IMR-90 (cell line): ENCODE results near the gene STAC2.

ENCODE experiments used
- BHLHE40 ChIP-seq: fragments of 150-350 bp; IDR thresholded peaks from 2 replicates; pipeline ENCODE4 v1.6.1; 2016; ENCODE audit warnings: mild to moderate bottlenecking, low read depth, low read length
- CEBPB ChIP-seq: IDR thresholded peaks from 2 replicates; pipeline ENCODE4 v1.6.1; 2012; ENCODE audit warnings: low read depth, low read length, improper control_type of control experiment
- CHD1 ChIP-seq: IDR thresholded peaks from 2 replicates; pipeline ENCODE4 v1.6.1; 2012; ENCODE audit warnings: low read depth, low read length, improper control_type of control experiment
- FOS ChIP-seq: fragments of 150-350 bp; IDR thresholded peaks from 2 replicates; pipeline ENCODE4 v1.6.1; 2016; ENCODE audit warnings: low read depth, low read length
- MAFK ChIP-seq: IDR thresholded peaks from 2 replicates; pipeline ENCODE4 v1.6.1; 2012; ENCODE audit warnings: low read depth, low read length, improper control_type of control experiment
- MAZ ChIP-seq: IDR thresholded peaks from 2 replicates; pipeline ENCODE4 v1.6.1; 2012; ENCODE audit warnings: low read depth, mild to moderate bottlenecking, low read length, improper control_type of control experiment, moderate library complexity, borderline replicate concordance
- MXI1 ChIP-seq: IDR thresholded peaks from 2 replicates; pipeline ENCODE4 v1.6.1; 2012; ENCODE audit warnings: low read depth, mild to moderate bottlenecking, low read length, moderate library complexity, borderline replicate concordance
- POLR2A ChIP-seq: IDR thresholded peaks from 2 replicates; pipeline ENCODE4 v1.6.1; 2012; ENCODE audit warnings: mild to moderate bottlenecking, low read depth, low read length
- RAD21 ChIP-seq: IDR thresholded peaks from 2 replicates; pipeline ENCODE4 v1.6.1; 2012; ENCODE audit warnings: low read length, improper control_type of control experiment
- RCOR1 ChIP-seq: IDR thresholded peaks from 2 replicates; pipeline ENCODE4 v1.6.1; 2012; ENCODE audit warnings: mild to moderate bottlenecking, low read length, improper control_type of control experiment; ENCODE audit not compliant: insufficient replicate concordance
- RFX5 ChIP-seq: IDR thresholded peaks from 2 replicates; pipeline ENCODE4 v1.8.0; 2012; ENCODE audit warnings: low read depth, mild to moderate bottlenecking, low read length, moderate library complexity
- SMC3 ChIP-seq: fragments of 150-350 bp; IDR thresholded peaks from 2 replicates; pipeline ENCODE4 v1.6.1; 2016; ENCODE audit warnings: low read depth, mild to moderate bottlenecking, antibody characterized with exemption, low read length, moderate library complexity
- USF2 ChIP-seq: fragments of 150-350 bp; IDR thresholded peaks from 2 replicates; pipeline ENCODE4 v1.6.1; 2017; ENCODE audit warnings: mild to moderate bottlenecking, antibody characterized with exemption, low read length, low read depth
- TF ChIP-seq, protein P1 (sequence below): conservative IDR thresholded peaks from 2 replicates; pipeline ENCODE4 v1.5.1; 2012; ENCODE audit warnings: mild to moderate bottlenecking, low read depth, low read length, improper control_type of control experiment

DNA sequence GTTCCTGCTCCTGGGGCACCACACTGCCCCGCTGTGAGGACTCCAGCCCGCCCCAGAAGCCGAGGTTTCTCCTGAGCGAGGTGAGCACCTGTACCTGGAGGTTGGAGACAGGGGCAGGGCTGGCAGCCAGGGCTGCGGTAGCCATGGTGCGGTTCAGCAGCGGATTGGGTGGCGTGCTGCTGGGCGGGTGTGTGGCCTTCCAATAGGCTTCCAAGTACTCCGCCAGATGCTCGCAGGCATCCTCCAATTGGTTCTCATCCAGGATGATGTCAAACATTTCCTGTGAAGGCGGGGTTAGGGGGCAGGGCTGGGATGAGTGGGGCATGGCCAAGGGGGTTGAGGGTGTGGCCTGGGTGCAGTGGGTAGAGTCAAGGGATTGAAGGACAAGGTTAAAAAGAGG lies 48.5 kb downstream of the STAC2 start:
- TF ChIP-seq MXI1 (no peak), POLR2A (no peak), SMC3 (no peak), CEBPB (no peak), BHLHE40 (no peak), RCOR1 (no peak), USF2 (no peak), MAZ (no peak), RAD21 (no peak), MAFK (no peak), RFX5 (no peak), CHD1 (no peak), FOS (no peak)
- TF ChIP-seq, protein P1, sequence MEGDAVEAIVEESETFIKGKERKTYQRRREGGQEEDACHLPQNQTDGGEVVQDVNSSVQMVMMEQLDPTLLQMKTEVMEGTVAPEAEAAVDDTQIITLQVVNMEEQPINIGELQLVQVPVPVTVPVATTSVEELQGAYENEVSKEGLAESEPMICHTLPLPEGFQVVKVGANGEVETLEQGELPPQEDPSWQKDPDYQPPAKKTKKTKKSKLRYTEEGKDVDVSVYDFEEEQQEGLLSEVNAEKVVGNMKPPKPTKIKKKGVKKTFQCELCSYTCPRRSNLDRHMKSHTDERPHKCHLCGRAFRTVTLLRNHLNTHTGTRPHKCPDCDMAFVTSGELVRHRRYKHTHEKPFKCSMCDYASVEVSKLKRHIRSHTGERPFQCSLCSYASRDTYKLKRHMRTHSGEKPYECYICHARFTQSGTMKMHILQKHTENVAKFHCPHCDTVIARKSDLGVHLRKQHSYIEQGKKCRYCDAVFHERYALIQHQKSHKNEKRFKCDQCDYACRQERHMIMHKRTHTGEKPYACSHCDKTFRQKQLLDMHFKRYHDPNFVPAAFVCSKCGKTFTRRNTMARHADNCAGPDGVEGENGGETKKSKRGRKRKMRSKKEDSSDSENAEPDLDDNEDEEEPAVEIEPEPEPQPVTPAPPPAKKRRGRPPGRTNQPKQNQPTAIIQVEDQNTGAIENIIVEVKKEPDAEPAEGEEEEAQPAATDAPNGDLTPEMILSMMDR, result no peak
